Adipose tissue (tissue), 3 donors: ENCODE data around the gene TECTA. TPM values are rescaled to one million over a fixed set of nuclear protein-coding genes. Genes with fewer than 3 reads are reported as not detected.
"Not testable (repeated sequence)": the region's sequence is repeated elsewhere in the genome, so short reads cannot be mapped to it uniquely, and the experiment has no call there.

Source experiments
- H3K27ac ChIP-seq: one replicate; pipeline ENCODE4 v1.5.1; 2013; ENCODE audit warnings: low read depth, low read length
- WGBS, 3 donors: extraction: QIAGEN DNeasy Blood & Tissue Kit; methylation state at CpG; one replicate each; pipeline ENCODE4 v1.1.7; 2013; 5-methylcytosine and 5-hydroxymethylcytosine counted together
- polyA plus RNA-seq, 3 donors: library from polyadenylated mRNA; stranded (reverse); fragments of 200-250 nt; gene quantifications; one replicate each; pipeline ENCODE4 v1.2.3, GENCODE V29; 2013
- donor health status: healthy with polysubstance abuse.
- donor health status: Bipolar disorder and iron deficiency.
- donor health status: healthy.

TECTA gene
- polyA plus RNA-seq, 3 donors = 0.20 to 0.67 (median 0.37) TPM

DNA sequence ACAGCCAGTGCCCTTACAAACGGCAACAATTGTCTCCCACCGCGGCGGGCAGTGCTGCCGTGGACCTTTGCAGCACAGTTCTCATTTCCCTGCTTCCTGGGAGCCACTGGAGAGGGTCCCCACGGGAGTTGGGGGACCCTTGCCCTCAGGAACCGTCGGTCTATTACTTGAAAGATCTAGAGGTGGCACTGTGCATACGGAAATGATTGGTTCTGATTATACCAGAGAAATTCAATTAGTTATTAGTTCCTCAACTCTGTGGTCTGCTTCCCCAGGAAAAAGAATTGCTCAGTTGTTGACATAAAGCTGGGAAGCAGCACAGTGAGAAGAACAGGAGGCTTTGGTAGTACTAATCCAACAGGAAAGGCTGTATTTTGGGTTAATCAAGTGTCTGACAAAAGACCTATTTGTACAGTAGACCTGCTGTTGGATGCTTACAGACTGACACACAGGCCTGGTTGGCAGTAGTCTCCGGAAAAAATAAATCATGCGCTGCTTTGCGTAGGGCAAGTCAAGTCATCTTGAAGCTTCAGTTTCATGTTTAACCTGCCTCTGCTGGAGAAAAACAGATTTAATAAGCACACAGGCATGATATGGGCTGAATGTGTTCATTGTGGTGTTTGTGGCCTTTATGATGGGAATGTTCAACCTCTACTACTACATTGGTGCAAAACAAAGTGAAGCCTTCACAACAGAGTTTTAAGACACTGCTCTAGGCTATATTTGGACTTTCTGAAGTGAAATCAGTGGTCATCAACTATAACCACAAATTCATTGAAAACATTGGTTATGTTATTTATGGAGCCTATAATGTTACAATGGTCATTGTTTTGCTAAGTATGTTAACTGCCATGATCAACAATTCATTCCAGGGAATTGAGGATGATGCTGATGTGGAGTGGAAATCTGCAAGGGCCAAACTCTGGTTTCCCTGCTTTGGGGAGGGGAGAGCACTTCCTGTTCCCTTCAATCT, 136.9 kb downstream of the TECTA start:
- no peak overlapping the region for H3K27ac ChIP-seq
- 68 to 79% (median 72%) methylated on average over 12 of the region's 12 CpGs for WGBS, 3 donors

DNA sequence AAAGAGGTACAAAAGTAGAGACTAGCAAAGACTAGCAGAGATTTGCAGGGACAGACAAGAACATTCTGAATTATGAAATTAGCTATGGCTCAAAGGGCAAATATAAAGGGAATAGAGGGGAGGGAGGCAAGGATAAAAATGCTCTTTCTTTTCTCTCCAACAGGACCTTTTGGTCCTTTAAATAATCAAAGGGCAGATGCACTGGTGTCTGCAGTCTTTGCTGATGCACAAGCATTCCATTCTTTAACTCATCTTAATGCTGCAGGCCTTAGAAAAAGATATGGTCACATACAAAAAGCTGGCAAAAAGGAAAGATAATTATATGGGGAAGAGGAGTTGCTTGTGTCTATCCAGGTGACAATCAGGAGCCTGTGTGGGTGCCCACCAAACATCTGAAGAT, 137.9 kb downstream of the TECTA start:
- H3K27ac ChIP-seq = no peak overlapping the region

DNA sequence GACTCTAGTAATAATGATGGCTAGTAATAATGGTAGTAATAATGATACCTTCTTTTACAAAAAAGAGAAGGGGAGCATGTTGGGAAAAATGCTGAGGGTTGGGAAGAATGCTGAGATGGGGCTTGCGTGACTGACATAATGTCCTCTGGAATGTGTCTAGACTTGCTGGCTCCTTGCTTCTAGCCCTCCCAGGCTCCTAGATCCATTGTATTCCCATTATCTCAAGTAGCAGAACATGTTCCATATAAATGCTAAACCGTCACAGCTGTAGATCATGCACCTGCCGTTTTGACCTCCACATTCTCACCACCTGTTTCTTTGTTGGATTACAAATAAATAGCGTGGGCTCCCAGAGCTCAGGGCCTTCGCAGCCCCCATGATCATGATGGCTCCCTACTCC, 139.0 kb downstream of the TECTA start:
- 66 to 83% (median 82%) methylated on average over 5 of the region's 5 CpGs for WGBS, 3 donors
- H3K27ac ChIP-seq = not testable (repeated sequence)

DNA sequence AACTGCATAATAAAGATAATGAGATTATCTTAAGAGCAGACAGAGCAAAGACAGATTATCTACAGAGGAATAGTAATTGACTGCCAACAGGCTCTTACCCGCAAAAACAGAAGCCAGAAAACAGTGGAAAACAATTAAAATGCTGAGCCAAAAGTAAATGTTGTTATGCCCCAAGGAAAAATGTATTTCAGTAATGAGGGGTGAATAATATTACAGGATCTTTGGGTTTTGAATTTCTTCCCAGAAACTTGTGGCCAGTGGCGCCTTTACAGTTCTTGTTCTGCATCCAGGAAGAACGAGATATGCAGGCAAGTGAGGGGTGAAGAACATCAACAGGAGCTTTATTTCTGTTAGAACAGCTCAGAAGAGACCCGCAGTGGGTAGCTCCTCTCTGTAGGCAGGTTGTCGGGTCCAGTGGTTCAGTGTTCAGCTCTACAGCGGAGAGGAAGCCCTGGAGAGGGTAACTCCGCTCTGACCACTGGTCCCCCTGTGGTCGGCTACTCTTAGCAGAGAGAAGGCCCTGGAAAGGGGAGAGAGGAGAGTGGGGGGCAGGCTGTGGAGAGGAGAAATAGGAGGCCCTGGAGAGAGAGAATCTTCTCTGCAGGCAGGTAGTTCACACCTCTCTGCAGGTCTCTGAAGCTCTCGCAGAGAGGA, 139.7 kb downstream of the TECTA start:
- 71 to 77% (median 72%) methylated on average over 8 to 9 of the region's 9 CpGs for WGBS, 3 donors
- no peak overlapping the region for H3K27ac ChIP-seq

Other genes with a start within 250 kb of the TECTA start
- 10 to 100 TPM in 1 of 3 donors, 1 to 10 TPM in 2; 3.2 to 16.9 (median 5.2) TPM for gene TBCEL, start 77.1 kb upstream of the TECTA start, polyA plus RNA-seq
- 10 to 100 TPM; 12.8 to 19.7 (median 18.0) TPM for gene SC5D, start 191.5 kb downstream of the TECTA start, polyA plus RNA-seq